Brain microvascular endothelial cell (primary cell): ENCODE measurements around the gene AKNA.

Experiments
- DNase-seq: peaks from one replicate; pipeline ENCODE4 v3.0.0-alpha.2; 2020
- H3K27ac ChIP-seq: fragments of 250-450 bp; sonication (Bioruptor Pico); 2 replicates; pipeline ENCODE4 v1.5.1; 2020; ENCODE audit warnings: mild to moderate bottlenecking, moderate library complexity
- H3K27me3 ChIP-seq: fragments of 250-450 bp; sonication (Bioruptor Pico); replicated peaks from 2 replicates; pipeline ENCODE4 v1.5.1; 2020; ENCODE audit warnings: mild to moderate bottlenecking
- H3K36me3 ChIP-seq: fragments of 250-450 bp; sonication (Bioruptor Pico); replicated peaks from 2 replicates; pipeline ENCODE4 v1.5.1; 2020; ENCODE audit warnings: mild to moderate bottlenecking
- H3K4me3 ChIP-seq: 2 replicates; pipeline ENCODE4 v1.5.1; 2011; ENCODE audit warnings: low read depth, mild to moderate bottlenecking, control low read depth, low read length, moderate library complexity
- in situ Hi-C: cut with HindIII; loops from 2 replicates; pipeline ENCODE4 v1.10.0; 2017; ENCODE audit warnings: low sequenced_read_pairs, low pct_ligation_motif_present
- TF ChIP-seq, protein P1 (sequence below): IDR thresholded peaks from 2 replicates; pipeline ENCODE4 v1.5.1; 2011; ENCODE audit warnings: low read depth, mild to moderate bottlenecking, moderate library complexity, low read length, control low read depth, inconsistent platforms; ENCODE audit errors: missing control alignments

AKNA gene

DNA sequence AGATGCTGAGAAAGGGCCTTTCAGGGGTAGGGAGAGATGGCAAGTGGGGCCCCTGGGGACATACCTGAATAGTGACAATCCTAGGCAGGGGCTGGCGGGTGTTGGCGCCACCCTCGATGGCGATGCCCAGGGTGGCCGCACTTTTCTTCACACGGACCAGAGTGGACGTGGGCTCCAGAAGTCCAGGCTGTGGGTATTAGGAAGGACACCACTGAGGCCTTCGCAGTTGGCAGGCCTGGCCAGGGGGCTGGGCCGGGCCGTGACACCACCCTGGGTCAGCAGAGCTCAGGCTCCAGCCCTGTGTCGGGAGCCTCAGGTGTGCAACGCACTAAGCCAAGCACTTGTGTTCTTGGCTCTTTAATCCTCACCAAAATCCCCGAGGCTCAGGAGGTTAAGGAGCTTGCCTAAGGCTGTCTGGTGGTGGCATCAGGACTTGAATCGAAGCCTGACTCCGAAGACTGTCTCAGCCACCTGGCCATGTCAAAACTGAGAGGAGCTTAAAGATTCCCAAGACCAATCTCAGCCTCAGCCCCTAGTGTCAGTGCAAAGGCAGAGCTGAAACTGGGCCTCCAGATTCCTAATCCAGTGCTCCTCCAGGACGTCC is 15.5 kb upstream of the AKNA start:
- Histone ChIP-seq H3K27ac (no peak overlapping the region), H3K27me3 (no peaks in the 10 kb centered on the region), H3K36me3 (no peaks in the 10 kb centered on the region), H3K4me3 (no peak overlapping the region)
- DNase-seq, result no peak
- in situ Hi-C loops, result no loop called here
- TF ChIP-seq, protein P1, sequence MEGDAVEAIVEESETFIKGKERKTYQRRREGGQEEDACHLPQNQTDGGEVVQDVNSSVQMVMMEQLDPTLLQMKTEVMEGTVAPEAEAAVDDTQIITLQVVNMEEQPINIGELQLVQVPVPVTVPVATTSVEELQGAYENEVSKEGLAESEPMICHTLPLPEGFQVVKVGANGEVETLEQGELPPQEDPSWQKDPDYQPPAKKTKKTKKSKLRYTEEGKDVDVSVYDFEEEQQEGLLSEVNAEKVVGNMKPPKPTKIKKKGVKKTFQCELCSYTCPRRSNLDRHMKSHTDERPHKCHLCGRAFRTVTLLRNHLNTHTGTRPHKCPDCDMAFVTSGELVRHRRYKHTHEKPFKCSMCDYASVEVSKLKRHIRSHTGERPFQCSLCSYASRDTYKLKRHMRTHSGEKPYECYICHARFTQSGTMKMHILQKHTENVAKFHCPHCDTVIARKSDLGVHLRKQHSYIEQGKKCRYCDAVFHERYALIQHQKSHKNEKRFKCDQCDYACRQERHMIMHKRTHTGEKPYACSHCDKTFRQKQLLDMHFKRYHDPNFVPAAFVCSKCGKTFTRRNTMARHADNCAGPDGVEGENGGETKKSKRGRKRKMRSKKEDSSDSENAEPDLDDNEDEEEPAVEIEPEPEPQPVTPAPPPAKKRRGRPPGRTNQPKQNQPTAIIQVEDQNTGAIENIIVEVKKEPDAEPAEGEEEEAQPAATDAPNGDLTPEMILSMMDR, result no peak

DNA sequence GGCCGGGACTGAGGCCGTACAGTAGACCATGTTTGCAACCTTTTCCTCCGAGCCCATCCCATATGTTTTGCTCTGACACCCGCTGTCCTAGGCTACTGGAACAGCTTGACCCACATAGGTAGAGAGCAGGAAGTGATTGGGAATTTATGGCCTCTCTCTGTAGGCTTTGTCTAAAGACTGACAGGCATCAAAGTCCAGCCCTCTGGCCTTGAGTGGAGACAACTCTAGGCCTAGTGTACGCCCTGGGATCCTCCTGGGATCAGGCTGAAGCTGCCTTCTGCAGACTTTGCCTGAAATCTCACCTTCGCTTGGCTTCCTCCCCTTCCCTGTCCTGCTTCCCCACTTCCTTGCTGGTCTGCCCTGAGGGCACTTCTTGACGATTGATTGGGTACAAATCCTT is 13.6 kb upstream of the AKNA start:
- Histone ChIP-seq H3K27ac (no peak overlapping the region), H3K4me3 (no peak overlapping the region), H3K36me3 (no peaks in the 10 kb centered on the region), H3K27me3 (no peaks in the 10 kb centered on the region)
- TF ChIP-seq, protein P1, result no peak
- DNase-seq, result no peak
- in situ Hi-C loops, result no loop called here

DNA sequence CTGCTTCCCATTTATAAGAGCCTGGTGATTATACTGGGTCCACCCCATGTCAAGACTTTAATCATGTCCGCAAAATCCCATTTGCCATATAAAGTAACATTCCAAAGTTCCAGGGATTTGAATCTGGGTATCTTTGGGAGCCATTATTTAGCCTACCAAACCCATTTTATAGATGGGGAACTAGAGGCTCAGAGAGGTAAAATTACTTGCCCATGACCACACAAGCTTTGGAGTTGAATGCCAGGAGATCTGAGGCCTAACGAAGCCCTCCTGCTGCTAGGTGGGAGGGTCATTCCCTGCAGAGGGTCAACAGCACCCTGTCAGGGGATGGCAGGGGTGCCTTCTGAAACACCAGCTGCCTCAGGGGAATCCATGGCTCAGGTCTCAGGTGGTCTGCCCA is 13.0 kb upstream of the AKNA start:
- Histone ChIP-seq H3K4me3 (no peak overlapping the region), H3K27me3 (no peaks in the 10 kb centered on the region), H3K27ac (no peak overlapping the region), H3K36me3 (no peaks in the 10 kb centered on the region)
- in situ Hi-C loops, result no loop called here
- DNase-seq, result no peak
- TF ChIP-seq, protein P1, result no peak

DNA sequence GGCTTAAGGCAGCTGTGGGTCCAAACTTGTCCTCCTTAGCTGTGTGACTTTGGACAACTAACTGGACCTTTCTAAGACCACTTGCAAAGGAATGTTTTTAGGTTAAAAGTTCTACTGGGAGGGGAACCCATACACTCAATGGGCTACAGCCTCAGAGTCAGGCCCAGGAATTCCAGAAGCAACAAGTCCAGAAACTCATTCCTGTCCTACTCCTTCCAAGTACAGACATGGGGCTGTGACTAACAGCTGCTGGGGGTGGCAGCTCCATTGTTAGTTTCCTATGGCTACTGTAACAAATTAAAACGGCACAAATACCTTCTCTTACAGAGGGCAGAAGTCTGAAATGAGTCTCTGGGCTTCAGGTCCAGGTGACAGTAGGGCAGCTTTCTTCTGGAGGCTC is 12.4 kb upstream of the AKNA start:
- Histone ChIP-seq H3K4me3 (no peak overlapping the region), H3K27me3 (no peaks in the 10 kb centered on the region), H3K36me3 (no peaks in the 10 kb centered on the region), H3K27ac (no peak overlapping the region)
- no peak for DNase-seq
- in situ Hi-C loops, result no loop called here
- TF ChIP-seq, protein P1, result no peak

DNA sequence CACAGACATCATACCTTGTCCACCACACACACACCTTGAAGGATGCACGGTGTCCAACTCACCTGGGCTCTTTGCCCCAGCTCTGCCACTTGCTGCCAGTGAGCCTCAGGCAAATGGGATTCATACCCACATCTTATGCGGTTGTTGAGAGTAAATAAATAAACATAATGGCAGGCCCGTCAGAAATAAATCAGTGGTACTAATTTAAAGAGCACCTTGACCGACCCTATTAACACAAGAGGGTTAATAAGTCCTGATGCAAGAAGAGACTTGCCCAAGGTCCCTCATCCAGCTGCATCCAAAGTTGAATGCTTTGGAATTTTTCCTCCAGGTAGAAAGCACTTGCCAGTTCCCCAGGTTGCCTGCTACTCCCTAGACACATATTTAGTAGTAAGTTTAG is 11.6 kb upstream of the AKNA start:
- no peak for DNase-seq

More for the DNA sequence above, 11.6 kb upstream of the AKNA start:
- no peak overlapping the region for H3K27ac ChIP-seq
- in situ Hi-C loops, result no loop called here
- H3K4me3 ChIP-seq, result no peak overlapping the region
- H3K27me3 ChIP-seq, result no peaks in the 10 kb centered on the region
- H3K36me3 ChIP-seq, result no peaks in the 10 kb centered on the region
- TF ChIP-seq, protein P1, result no peak
